ENCODE data around the gene RIPOR2. TPM values are rescaled to one million over a fixed set of nuclear protein-coding genes. Genes with fewer than 3 reads are reported as not detected.

RIPOR2 gene
- total and polyA plus RNA-seq, 2 donors from 2014 or later: 1.7 to 24.2 TPM

DNA sequence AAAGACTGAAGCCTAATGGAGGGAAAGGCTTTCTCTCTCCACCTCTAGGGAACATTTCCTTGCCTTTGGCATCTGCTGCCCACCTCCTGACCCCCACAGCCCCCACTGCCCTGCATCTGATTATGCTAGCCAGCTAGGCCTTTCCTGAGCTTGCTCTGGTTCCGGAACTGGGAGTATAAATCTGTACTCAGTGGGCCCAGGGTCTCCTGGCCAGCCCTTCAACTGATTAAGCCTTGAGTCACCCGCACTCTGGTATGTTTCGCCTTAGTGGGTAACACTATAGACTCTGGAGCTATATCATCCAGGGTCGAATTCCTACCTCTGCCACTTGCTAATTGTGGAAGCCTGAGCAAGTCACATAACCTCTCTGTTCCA lies 45.6 kb upstream of the RIPOR2 start:
- intact Hi-C loops (cut with DNase I): no loop called here
- Histone ChIP-seq H3K36me3 (ENCODE audit: control insufficient read depth in 2 of 3, insufficient read depth in 3 of 3, low read length in 3 of 3) (no peaks in the 10 kb centered on the region), H3K9me3 (ENCODE audit: control insufficient read depth in 2 of 3, insufficient read depth in 1 of 3, low read length in 3 of 3) (no peaks in the 10 kb centered on the region), H3K4me3 (ENCODE audit: low read length in 3 of 3) (no peak overlapping the region), H3K27ac (ENCODE audit: low read depth in 2 of 2, low read length in 2 of 2) (no peak overlapping the region), H3K4me1 (ENCODE audit: control insufficient read depth in 2 of 3, insufficient read depth in 2 of 3, low read depth in 1 of 3, low read length in 3 of 3) (no peaks in the 10 kb centered on the region), H3K27me3 (ENCODE audit: control insufficient read depth, insufficient read depth, low read length) (no peaks in the 10 kb centered on the region), H3K9ac (ENCODE audit: low read length in 3 of 3) (no peak overlapping the region)
- DNase-seq (no peak), FAIRE-seq (no peak)
- TF ChIP-seq, protein P1, sequence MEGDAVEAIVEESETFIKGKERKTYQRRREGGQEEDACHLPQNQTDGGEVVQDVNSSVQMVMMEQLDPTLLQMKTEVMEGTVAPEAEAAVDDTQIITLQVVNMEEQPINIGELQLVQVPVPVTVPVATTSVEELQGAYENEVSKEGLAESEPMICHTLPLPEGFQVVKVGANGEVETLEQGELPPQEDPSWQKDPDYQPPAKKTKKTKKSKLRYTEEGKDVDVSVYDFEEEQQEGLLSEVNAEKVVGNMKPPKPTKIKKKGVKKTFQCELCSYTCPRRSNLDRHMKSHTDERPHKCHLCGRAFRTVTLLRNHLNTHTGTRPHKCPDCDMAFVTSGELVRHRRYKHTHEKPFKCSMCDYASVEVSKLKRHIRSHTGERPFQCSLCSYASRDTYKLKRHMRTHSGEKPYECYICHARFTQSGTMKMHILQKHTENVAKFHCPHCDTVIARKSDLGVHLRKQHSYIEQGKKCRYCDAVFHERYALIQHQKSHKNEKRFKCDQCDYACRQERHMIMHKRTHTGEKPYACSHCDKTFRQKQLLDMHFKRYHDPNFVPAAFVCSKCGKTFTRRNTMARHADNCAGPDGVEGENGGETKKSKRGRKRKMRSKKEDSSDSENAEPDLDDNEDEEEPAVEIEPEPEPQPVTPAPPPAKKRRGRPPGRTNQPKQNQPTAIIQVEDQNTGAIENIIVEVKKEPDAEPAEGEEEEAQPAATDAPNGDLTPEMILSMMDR (IDR thresholded peaks at IDR 0.05; ENCODE audit: borderline replicate concordance, extremely low read depth, insufficient read depth): no peak

DNA sequence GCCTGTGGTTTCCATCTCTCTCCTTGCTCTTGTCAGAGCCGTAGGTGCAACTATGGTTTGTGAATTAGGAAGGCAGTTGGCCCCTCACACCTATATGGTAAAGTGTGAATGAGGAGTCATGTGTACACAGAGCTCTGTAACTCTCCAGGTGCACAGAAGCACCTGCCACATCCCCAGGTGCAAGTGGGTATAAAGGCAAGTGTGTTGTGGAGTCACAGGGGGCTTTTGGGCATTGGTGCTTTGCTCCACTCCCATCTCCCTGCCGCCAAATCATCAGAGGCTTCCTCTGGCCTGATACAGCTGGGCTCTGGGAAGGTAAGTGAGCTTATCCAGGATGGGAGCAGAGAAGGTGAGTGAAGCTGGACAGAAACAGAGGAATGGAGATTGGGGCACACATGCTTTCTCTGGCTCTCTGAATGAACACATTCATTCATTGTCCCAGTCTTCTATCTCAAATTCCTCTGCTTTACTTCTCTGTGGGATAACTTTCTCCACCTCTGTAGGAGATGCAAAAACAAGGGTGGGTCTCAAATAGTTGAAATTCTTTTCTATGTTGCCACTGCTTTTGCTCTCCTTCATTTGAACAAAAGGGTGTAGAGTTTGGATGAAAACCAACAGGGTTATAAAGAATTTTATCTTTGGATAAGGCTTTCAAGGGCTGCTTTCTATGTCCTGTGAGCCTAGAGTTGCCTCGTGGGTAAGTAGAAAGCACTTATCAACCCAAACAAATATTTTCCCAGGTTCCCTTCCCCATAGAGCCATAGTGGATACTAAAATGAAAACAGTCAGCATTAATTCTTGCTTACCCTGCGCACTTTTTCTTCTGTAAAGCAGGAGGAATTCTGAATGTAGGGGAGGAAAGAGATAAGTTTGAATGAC lies 45.0 kb upstream of the RIPOR2 start:
- FAIRE-seq (no peak), DNase-seq (no peak)
- Histone ChIP-seq H3K27me3 (ENCODE audit: control insufficient read depth, insufficient read depth, low read length) (no peaks in the 10 kb centered on the region), H3K9ac (ENCODE audit: low read length in 3 of 3) (no peak overlapping the region), H3K4me3 (ENCODE audit: low read length in 3 of 3) (no peak overlapping the region), H3K36me3 (ENCODE audit: control insufficient read depth in 2 of 3, insufficient read depth in 3 of 3, low read length in 3 of 3) (no peaks in the 10 kb centered on the region), H3K4me1 (ENCODE audit: control insufficient read depth in 2 of 3, insufficient read depth in 2 of 3, low read depth in 1 of 3, low read length in 3 of 3) (no peaks in the 10 kb centered on the region), H3K27ac (ENCODE audit: low read depth in 2 of 2, low read length in 2 of 2) (no peak overlapping the region), H3K9me3 (ENCODE audit: control insufficient read depth in 2 of 3, insufficient read depth in 1 of 3, low read length in 3 of 3) (no peaks in the 10 kb centered on the region)
- TF ChIP-seq, protein P1 (IDR thresholded peaks at IDR 0.05; ENCODE audit: borderline replicate concordance, extremely low read depth, insufficient read depth): no peak
- intact Hi-C loops (cut with DNase I): no loop called here

DNA sequence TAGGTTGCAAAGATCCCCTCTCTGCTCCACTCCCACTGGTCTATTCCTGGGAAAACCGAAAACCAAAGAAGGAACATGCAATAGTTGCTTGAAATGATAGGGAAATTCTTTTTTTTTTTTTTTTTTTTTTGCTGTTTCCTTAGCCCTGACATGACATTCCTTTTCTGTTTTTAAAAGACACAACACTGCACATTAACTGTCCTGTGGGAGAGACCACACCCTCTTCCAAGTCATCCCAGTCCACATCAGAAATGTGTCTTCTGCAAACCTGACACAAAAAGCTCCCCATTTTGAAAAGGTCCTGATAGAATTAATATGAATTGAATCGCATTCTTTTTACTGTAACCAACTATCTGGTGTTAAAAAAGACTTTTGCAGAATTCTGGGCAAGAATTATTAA lies 43.4 kb upstream of the RIPOR2 start:
- no peak for FAIRE-seq
- TF ChIP-seq, protein P1 (IDR thresholded peaks at IDR 0.05; ENCODE audit: borderline replicate concordance, extremely low read depth, insufficient read depth): no peak
- Histone ChIP-seq H3K4me3 (ENCODE audit: low read length in 3 of 3) (no peak overlapping the region), H3K9me3 (ENCODE audit: control insufficient read depth in 2 of 3, insufficient read depth in 1 of 3, low read length in 3 of 3) (no peaks in the 10 kb centered on the region), H3K4me1 (ENCODE audit: control insufficient read depth in 2 of 3, insufficient read depth in 2 of 3, low read depth in 1 of 3, low read length in 3 of 3) (no peaks in the 10 kb centered on the region), H3K36me3 (ENCODE audit: control insufficient read depth in 2 of 3, insufficient read depth in 3 of 3, low read length in 3 of 3) (no peaks in the 10 kb centered on the region), H3K9ac (ENCODE audit: low read length in 3 of 3) (no peak overlapping the region), H3K27me3 (ENCODE audit: control insufficient read depth, insufficient read depth, low read length) (no peaks in the 10 kb centered on the region), H3K27ac (ENCODE audit: low read depth in 2 of 2, low read length in 2 of 2) (no peak overlapping the region)
- intact Hi-C loops (cut with DNase I): no loop called here
- DNase-seq: no peak
